H1 (cell line): ENCODE data around the gene DEDD. TPM values are rescaled to one million over a fixed set of nuclear protein-coding genes. Genes with fewer than 3 reads are reported as not detected.
A peak's percentile ranks its signal among the peaks of the same experiment; 100 is the strongest.

ENCODE experiments used
- CTCF ChIA-PET: fragments of 300-600 bp; sonication (Branson Sonifier 250); formaldehyde crosslinking; loops from one replicate; lab custom pipeline; 2021; ENCODE audit not compliant: partially characterized antibody; lab: Charles Lee
- POLR2A ChIA-PET: fragments of 300-600 bp; sonication (Branson Sonifier 250); formaldehyde crosslinking; loops from one replicate; lab custom pipeline; 2021; ENCODE audit warnings: inconsistent platforms; ENCODE audit not compliant: partially characterized antibody; lab: Charles Lee
- DNase-seq, 2 experiments: peaks; one replicate each; pipeline versions ENCODE4 v3.0.0 to v3.0.0-alpha.2; 2010 to 2022; ENCODE audit warnings: low spot score in 2 of 2, low read depth in 1 of 2, mixed read lengths in 1 of 2
- FAIRE-seq: peaks from 2 replicates; lab custom pipeline; 2011; peaks lifted over from hg19 to GRCh38; lab: Jason Lieb, UNC
- H2AFZ ChIP-seq: 2 replicates; pipeline ENCODE4 v1.8.1; 2012; ENCODE audit warnings: low read length, inconsistent platforms
- H2AK5ac ChIP-seq: 2 replicates; pipeline ENCODE4 v1.6.1; 2013; ENCODE audit warnings: low read depth, low read length
- H2BK120ac ChIP-seq: replicated peaks from 2 replicates; pipeline ENCODE3; 2013; ENCODE audit warnings: low read depth, low read length, inconsistent platforms
- H2BK12ac ChIP-seq: 2 replicates; pipeline ENCODE4 v1.6.1; 2013; ENCODE audit warnings: low read depth, low read length
- H2BK15ac ChIP-seq: 2 replicates; pipeline ENCODE4 v1.6.1; 2013; ENCODE audit warnings: low read length
- H2BK20ac ChIP-seq: 2 replicates; pipeline ENCODE4 v1.6.1; 2013; ENCODE audit warnings: low read length
- H2BK5ac ChIP-seq: 2 replicates; pipeline ENCODE4 v1.6.1; 2013; ENCODE audit warnings: low read depth, low read length
- H3K14ac ChIP-seq: 2 replicates; pipeline ENCODE4 v1.6.1; 2013; ENCODE audit warnings: inconsistent platforms; ENCODE audit not compliant: insufficient read length
- H3K18ac ChIP-seq: 2 replicates; pipeline ENCODE4 v1.6.1; 2013; ENCODE audit warnings: low read length; ENCODE audit errors: extremely low read depth
- H3K23ac ChIP-seq: 2 replicates; pipeline ENCODE4 v1.6.1; 2013; ENCODE audit warnings: inconsistent platforms; ENCODE audit not compliant: insufficient read length
- H3K23me2 ChIP-seq: 2 replicates; pipeline ENCODE4 v1.6.1; 2013; ENCODE audit warnings: low read depth, low read length
- H3K27ac ChIP-seq: 2 replicates; pipeline ENCODE4 v1.6.1; 2011; ENCODE audit warnings: low read depth, low read length, inconsistent platforms
- H3K27me3 ChIP-seq, 4 experiments: replicated peaks in 1 of 4; 1 replicate in 1 of 4; 2 replicates in 3 of 4; pipeline versions ENCODE4 v1.6.1 to v1.8.1; 2011 to 2013; ENCODE audit warnings: low read length in 3 of 4, mild to moderate bottlenecking in 3 of 4, inconsistent platforms in 2 of 4, mixed read lengths in 2 of 4, moderate library complexity in 1 of 4; ENCODE audit not compliant: control insufficient read depth in 3 of 4, insufficient read depth in 3 of 4; ENCODE audit errors: extremely low read depth in 1 of 4
- H3K36me3 ChIP-seq, 4 experiments: 2 replicates each; pipeline versions ENCODE4 v1.6.1 to v1.8.1; 2011 to 2013; ENCODE audit warnings: mild to moderate bottlenecking in 4 of 4, low read length in 3 of 4, moderate library complexity in 2 of 4, control low read depth in 1 of 4, inconsistent platforms in 1 of 4; ENCODE audit not compliant: insufficient read depth in 4 of 4, control insufficient read depth in 2 of 4
- H3K4ac ChIP-seq: replicated peaks from 2 replicates; pipeline ENCODE3; 2013; ENCODE audit warnings: low read length, low read depth, mixed read lengths, inconsistent platforms; ENCODE audit not compliant: insufficient read length
- H3K4me1 ChIP-seq, 4 experiments: replicated peaks in 1 of 4; 1 replicate in 1 of 4; 2 replicates in 3 of 4; pipeline versions ENCODE4 v1.6.1 to v1.8.1; 2011 to 2013; ENCODE audit warnings: low read length in 3 of 4, inconsistent platforms in 2 of 4, mixed read lengths in 1 of 4; ENCODE audit not compliant: insufficient read depth in 4 of 4, control insufficient read depth in 3 of 4
- H3K4me2 ChIP-seq, 2 experiments: 2 replicates each; pipeline versions ENCODE4 v1.6.1 to v1.8.1; 2011 to 2013; ENCODE audit warnings: low read depth in 2 of 2, low read length in 2 of 2, control low read depth in 1 of 2, inconsistent platforms in 1 of 2, mild to moderate bottlenecking in 1 of 2; ENCODE audit not compliant: insufficient read depth in 1 of 2
- H3K4me3 ChIP-seq, 4 experiments: fragments of 200-600, 300-600 bp in 1 of 4; sonication (generic), shearing (Covaris generic), sonication (Bioruptor Twin) in 1 of 4; 2 replicates each; pipeline versions ENCODE4 v1.5.1 to v1.8.1; 2011 to 2016; ENCODE audit warnings: low read length in 4 of 4, low read depth in 3 of 4, control low read depth in 2 of 4, inconsistent platforms in 2 of 4, mild to moderate bottlenecking in 2 of 4, mixed read lengths in 1 of 4, moderate library complexity in 1 of 4; ENCODE audit not compliant: insufficient read depth in 2 of 4; ENCODE audit errors: extremely low read depth in 1 of 4
- H3K56ac ChIP-seq: replicated peaks from 2 replicates; pipeline ENCODE3; 2013; ENCODE audit warnings: low read depth, mild to moderate bottlenecking, mixed read lengths, low read length, inconsistent platforms; ENCODE audit not compliant: insufficient read length
- H3K79me1 ChIP-seq: 2 replicates; pipeline ENCODE4 v1.6.1; 2013; ENCODE audit warnings: low read depth, low read length, control low read depth
- H3K79me2 ChIP-seq, 2 experiments: 2 replicates each; pipeline versions ENCODE4 v1.6.1 to v1.8.1; 2012 to 2013; ENCODE audit warnings: low read length in 2 of 2, mild to moderate bottlenecking in 2 of 2, inconsistent platforms in 1 of 2; ENCODE audit not compliant: insufficient read depth in 2 of 2, control insufficient read depth in 1 of 2
- H3K9ac ChIP-seq, 4 experiments: replicated peaks in 1 of 4; 1 replicate in 1 of 4; 2 replicates in 3 of 4; pipeline versions ENCODE4 v1.6.1 to v1.8.1; 2011 to 2013; ENCODE audit warnings: low read depth in 3 of 4, low read length in 3 of 4, control low read depth in 2 of 4, mild to moderate bottlenecking in 2 of 4, moderate library complexity in 2 of 4, inconsistent platforms in 1 of 4; ENCODE audit errors: extremely low read depth in 1 of 4
- H3K9me3 ChIP-seq, 2 experiments: 2 replicates each; pipeline versions ENCODE4 v1.6.1 to v1.8.1; 2012 to 2013; ENCODE audit warnings: mild to moderate bottlenecking in 2 of 2, moderate library complexity in 2 of 2, control low read depth in 1 of 2, inconsistent platforms in 1 of 2, low read depth in 1 of 2, low read length in 1 of 2, mixed read lengths in 1 of 2; ENCODE audit not compliant: insufficient read depth in 2 of 2
- H4K20me1 ChIP-seq, 2 experiments: replicated peaks in 1 of 2; 2 replicates each; pipeline versions ENCODE3 to v1.8.1; 2011 to 2013; ENCODE audit warnings: inconsistent platforms in 2 of 2, low read length in 2 of 2, mild to moderate bottlenecking in 1 of 2; ENCODE audit not compliant: insufficient read depth in 2 of 2, control insufficient read depth in 1 of 2
- H4K5ac ChIP-seq: 2 replicates; pipeline ENCODE4 v1.6.1; 2013; ENCODE audit warnings: low read length, low read depth, mixed read lengths, inconsistent platforms; ENCODE audit not compliant: insufficient read length
- H4K8ac ChIP-seq: 2 replicates; pipeline ENCODE4 v1.8.0; 2013; ENCODE audit warnings: mild to moderate bottlenecking, moderate library complexity, low read length, inconsistent platforms; ENCODE audit not compliant: insufficient read depth; ENCODE audit errors: extremely low read depth
- H4K91ac ChIP-seq: replicated peaks from 2 replicates; pipeline ENCODE3; 2013; ENCODE audit warnings: low read length, mixed read lengths, inconsistent platforms; ENCODE audit not compliant: insufficient read length
- CTCF ChIP-seq, 3 experiments: IDR thresholded peaks; 1 replicate in 2 of 3; 2 replicates in 1 of 3; pipeline versions ENCODE4 v1.5.1 to v1.6.1; 2011; ENCODE audit warnings: low read length in 3 of 3, mild to moderate bottlenecking in 3 of 3, inconsistent platforms in 2 of 3, low read depth in 1 of 3, moderate library complexity in 1 of 3; ENCODE audit not compliant: insufficient read depth in 1 of 3; ENCODE audit errors: control extremely low read depth in 1 of 3
- KDM4A ChIP-seq: IDR thresholded peaks from one replicate; pipeline ENCODE4 v1.7.1; 2012; ENCODE audit warnings: low read depth, mild to moderate bottlenecking, moderate library complexity, low read length, inconsistent platforms; ENCODE audit not compliant: severe bottlenecking
- RAD21 ChIP-seq, 2 experiments: IDR thresholded peaks in 1 of 2; conservative IDR thresholded peaks in 1 of 2; 2 replicates each; pipeline ENCODE4 v1.6.1; 2011; ENCODE audit warnings: low read depth in 2 of 2, low read length in 2 of 2, improper control_type of control experiment in 1 of 2, inconsistent platforms in 1 of 2, mild to moderate bottlenecking in 1 of 2, moderate library complexity in 1 of 2
- WGBS, 2 experiments: shearing (Covaris generic) in 1 of 2; methylation state at CpG; one replicate each; pipeline versions ENCODE4 v1.1.6 to v1.1.7; 2013 to 2015; ENCODE audit warnings: low lambda C conversion rate in 2 of 2, mixed read lengths in 2 of 2, inconsistent platforms in 1 of 2, low coverage in 1 of 2, missing lambda C conversion rate in 1 of 2; ENCODE audit not compliant: insufficient replicate concordance in 2 of 2, insufficient coverage in 1 of 2, insufficient read length in 1 of 2; ENCODE audit errors: extremely low coverage in 1 of 2, missing lambda C conversion rate in 1 of 2; 5-methylcytosine and 5-hydroxymethylcytosine counted together
- polyA plus RNA-seq, 7 experiments: library from polyadenylated mRNA; depleted of rRNA in 3 of 7; stranded (reverse) in 5 of 7; unstranded in 2 of 7; fragments of >200 nt in 5 of 7; fragments of 200-250 nt in 2 of 7; gene quantifications; 1 replicate in 5 of 7; 2 replicates in 1 of 7; 4 replicates in 1 of 7; pipeline versions ENCODE4 v1.2.1 to v1.2.3, GENCODE V29; 2011 to 2013; ENCODE audit warnings: missing spikeins in 2 of 7, mixed read lengths in 2 of 7
- total RNA-seq: library from RNA; stranded (reverse); fragmentation: NEBNext Ultra II Directional; extraction: Animal tissue kit (Norgen Biotek cat#: 25700); gene quantifications from 2 replicates; pipeline ENCODE4 v1.2.1, GENCODE V29; 2021

The DEDD gene
- total and polyA plus RNA-seq, 2 of the 8 experiments (the other 6 are each of a cell fraction or from before 2014, with no cell fraction given) = 42.6 to 55.9 TPM

GRCh38 chr1:161139766-161140165, 7.3 kb upstream of the DEDD start:
- Histone ChIP-seq H3K4me2 (no peak overlapping the region), H3K23ac (no peak overlapping the region), H4K8ac (no peak overlapping the region), H3K56ac (no peak overlapping the region), H3K18ac (no peak overlapping the region), H3K9ac (no peak overlapping the region), H4K91ac (no peak overlapping the region), H2BK12ac (no peak overlapping the region), H3K4me1 (no peaks in the 10 kb centered on the region), H3K27me3 (no peaks in the 10 kb centered on the region), H2BK120ac (no peak overlapping the region), H2BK5ac (no peak overlapping the region), H3K27ac (no peak overlapping the region), H2AK5ac (no peak overlapping the region), H3K79me2 (peaks cover 0 to 6% of the 10 kb centered on the region in 2 experiments; a peak in 2 of 4 replicates), H3K14ac (no peak overlapping the region), H2AFZ (no peak overlapping the region), H3K36me3 (no peaks in the 10 kb centered on the region; a peak in 1 of 8 replicates), H3K9me3 (no peaks in the 10 kb centered on the region), H3K4me3 (no peak overlapping the region), H4K5ac (no peak overlapping the region), H3K79me1 (peaks cover 6% of the 10 kb centered on the region; the same call in 1 of the 2 replicates), H3K23me2 (no peaks in the 10 kb centered on the region), H3K4ac (no peak overlapping the region), H2BK20ac (no peak overlapping the region), H4K20me1 (peaks cover 0 to 1% of the 10 kb centered on the region in 2 experiments), H2BK15ac (no peak overlapping the region)
- TF ChIP-seq CTCF (IDR thresholded peaks at IDR 0.05; ENCODE audit: control extremely low read depth in 1 of 3, insufficient read depth in 1 of 3, low read depth in 1 of 3, low read length in 3 of 3) (peak in 2 of 3 experiments; percentile 24 to 43; a peak in 2 of 4 replicates), RAD21 (IDR thresholded peaks at IDR 0.05 in 1 of 2, conservative IDR thresholded peaks at IDR 0.05 in 1 of 2; ENCODE audit: low read depth in 2 of 2, low read length in 2 of 2) (peak; percentile 60 to 68), KDM4A (no peak)
- WGBS, 2 experiments = 64% methylated on average over 1 of the region's 1 CpG; no CpG with 5 or more reads in 1 of the 2 experiments
- DNase-seq = no peak
- ChIA-PET POLR2A (interaction anchor here (0.6 to 9.6 kb wide), 2 partner anchors 13 to 118 kb away, joined by 3 to 130 read pairs; partner anchors contain the start of genes UFC1 and USP21), CTCF (interaction anchor here (0.7 to 7.3 kb wide), 20 partner anchors 8 to 371 kb away, joined by 3 to 58 read pairs (median 4); partner anchors contain the start of genes ADAMTS4, ARHGAP30, KLHDC9 and NIT1)
- FAIRE-seq = no peak
